ENCODE results near the gene GRB2. TPM values are rescaled to one million over a fixed set of nuclear protein-coding genes. Genes with fewer than 3 reads are reported as not detected.

GRB2 gene
- total RNA-seq, 1 donor from 2014 or later: 58.5 TPM

GRCh38 chr17:75414488-75414887 lies 9.0 kb upstream of the GRB2 start:
- no peak for DNase-seq (ENCODE audit: low spot score)

DNA sequence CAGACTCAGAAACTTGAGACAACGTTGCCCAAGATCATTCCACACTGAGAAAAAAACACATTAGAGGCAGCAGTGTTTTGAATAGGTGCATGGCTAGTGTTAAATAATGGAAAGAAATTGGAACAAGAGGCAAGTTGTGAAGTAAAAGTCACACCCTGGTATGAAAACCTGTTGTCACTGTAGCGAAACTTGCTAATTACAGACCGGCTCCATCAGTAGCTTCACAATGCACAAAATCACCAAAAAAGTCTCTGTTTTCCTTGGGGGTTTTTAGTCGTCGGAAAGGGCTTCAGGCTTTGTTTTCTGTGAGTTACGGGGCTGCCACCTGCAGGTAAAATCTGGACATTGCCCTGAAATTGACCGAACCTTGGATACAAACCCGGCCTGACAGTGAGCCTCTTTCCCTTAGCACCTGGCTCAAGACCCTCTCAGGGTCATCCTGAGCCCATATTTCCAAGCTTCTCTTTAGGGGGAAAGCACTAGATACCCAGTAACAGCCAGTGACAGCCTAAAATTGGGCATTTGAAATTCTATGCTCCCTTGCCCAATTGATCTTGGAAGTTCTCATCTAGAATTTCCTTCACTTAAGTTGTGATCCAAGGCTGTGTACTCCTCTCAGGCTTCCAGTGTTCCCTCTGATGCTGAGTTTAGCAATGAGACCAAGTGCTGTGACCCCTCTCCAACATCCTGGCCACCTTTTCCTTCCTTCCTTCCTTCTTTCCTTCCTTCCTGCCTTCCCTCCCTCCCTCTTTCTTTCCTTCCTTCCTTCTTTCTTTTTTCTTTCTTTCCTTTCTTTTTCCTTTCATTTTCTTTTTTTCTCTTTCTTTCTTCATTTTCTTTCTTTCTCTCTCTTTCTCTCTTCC lies 7.2 kb upstream of the GRB2 start:
- DNase-seq (ENCODE audit: low spot score): peak; percentile 66

DNA sequence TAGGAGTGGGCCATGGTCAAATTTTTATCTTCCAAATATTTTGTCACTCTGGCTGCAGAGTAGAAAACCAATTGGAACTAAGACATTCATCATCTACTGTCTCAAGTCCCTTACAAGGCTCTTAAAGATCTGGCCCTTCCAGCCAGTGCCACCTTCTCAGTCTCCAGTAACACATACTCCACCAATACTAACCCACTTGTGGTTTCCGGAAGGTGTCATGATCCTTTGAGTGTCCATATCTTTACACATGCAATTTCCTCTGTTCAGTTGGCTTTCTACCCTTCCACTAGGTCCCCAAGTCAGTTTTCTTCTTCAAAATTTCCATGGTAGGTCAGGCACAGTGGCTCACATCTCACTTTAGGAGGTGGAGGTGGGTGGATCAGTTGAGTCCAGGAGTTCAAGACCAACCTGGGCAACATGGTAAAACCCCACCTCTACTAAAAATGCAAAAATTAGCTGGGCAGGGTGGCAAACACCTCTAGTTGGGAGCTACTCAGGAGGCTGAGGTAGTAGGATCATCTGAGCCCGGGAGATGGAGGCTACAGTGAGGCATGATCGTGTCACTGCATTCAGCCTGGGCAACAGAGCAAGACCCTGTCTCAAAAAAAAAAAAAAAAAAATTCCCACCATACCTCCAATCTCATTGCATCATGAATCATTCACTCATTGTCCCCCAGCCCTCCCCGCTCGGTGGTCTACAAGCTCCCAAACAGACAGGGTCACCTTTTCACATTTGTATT lies 6.0 kb upstream of the GRB2 start:
- no peak for DNase-seq (ENCODE audit: low spot score)

DNA sequence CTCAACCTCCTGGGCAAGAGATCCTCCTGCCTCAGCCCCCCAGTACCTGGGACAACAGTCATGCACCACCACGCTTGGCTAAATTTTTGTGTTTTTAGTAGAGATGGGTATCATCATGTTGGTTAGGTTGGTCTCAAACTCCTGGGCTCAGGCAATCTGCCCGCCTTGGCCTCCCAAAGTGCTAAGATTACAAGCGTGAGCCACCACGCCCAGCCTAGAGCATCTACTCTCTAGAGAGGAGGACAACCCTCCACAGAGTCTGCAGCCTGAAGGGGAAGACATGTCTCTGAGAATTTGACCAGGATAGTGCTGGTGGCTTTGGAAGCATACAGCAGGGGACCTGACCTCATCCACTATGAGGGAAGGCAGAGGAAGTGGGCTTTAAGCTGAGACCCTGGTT lies 4.7 kb upstream of the GRB2 start:
- DNase-seq (ENCODE audit: low spot score): no peak

DNA sequence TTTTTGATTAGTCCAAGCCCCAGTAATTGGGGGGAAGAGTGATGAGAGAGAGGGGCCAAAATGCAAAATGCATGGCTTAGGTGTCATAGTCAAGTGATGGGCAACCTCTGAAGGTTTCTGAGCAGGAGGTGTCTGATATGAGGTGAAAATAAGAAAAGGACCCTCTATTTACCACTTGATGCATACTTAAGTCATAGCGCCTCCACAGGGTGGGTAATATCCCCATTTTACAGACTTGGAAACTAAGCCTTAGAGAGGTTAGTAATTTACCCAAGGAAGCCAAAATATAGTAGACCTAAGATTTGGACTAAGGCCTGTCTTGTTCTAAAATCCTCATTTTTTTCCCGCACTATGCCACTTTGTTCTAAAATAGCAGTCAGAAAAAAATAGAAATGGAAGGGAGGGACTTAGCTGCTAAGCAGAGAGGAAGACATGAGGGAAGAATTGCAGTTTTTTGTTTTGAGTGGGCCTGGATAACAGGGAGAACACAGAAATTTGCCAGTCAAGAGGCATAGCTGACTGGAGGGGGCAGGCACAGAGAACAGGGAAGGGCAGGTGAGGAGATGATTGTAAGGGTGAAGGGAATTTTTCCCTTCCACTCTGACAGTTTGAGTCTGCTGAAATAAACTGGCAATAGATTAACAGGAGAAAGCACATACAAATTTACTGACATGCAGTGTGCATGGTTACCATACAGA lies 2.3 kb upstream of the GRB2 start:
- no peak for DNase-seq (ENCODE audit: low spot score)

GRCh38 chr17:75406222-75406615 lies 741 bp upstream of the GRB2 start:
- DNase-seq (ENCODE audit: low spot score): peak; percentile 18

DNA sequence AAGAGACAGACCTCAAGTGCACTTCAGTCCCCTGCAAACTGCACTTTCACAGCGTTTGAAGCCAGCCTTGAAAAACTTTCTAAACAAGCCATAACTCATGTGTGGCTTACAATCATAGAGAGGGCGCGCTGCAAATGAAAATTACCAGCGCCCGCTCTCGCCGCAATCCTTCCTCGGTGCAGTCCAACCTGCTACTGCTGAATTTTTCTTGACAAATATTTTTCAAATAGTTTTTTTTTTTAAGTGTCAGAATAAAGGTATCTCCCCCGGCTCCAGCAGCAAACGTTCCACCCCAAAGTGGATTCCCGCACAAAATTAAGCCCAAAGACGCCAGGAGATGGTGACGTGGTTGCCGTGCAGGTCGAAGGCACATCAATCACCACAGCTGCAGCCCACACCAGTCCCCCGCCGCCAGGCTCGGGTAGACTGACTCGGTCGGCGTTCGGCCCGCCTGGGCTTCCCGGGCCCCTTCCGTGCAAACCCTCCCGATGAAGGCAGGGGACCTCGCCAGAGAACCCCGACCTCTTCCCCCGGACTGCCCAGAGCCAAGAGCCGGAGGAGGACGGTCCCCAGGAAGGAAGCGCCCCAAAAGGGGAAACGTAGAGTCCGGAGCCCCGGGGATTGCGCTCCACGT lies 630 bp downstream of the GRB2 start:
- DNase-seq (ENCODE audit: low spot score): peak; percentile 54

DNA sequence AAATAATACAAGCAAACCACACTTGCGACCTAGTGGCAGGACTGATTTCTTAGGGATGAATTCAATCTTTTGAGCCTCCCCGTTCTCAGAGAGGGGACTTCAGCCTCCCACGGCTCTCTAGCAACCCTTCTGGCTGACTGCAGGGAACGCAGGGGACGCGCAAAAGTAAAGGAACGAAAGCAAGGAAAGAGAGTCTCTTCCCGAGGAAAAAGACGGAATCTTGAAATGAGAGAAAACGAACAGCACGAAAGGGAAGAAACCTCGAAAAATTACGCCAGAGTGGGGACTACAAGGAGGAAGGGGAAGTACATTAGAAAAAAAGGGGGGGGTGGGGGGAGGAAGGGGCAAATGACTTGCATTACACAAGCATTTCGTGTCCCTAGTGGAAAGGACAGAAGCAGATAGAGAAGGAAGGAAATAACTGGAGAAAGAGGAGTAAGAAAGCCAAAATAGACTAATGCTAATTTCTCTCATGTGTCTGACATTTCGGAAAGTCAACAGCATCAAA lies 1.2 kb downstream of the GRB2 start:
- DNase-seq (ENCODE audit: low spot score): peak; percentile 87

GRCh38 chr17:75403131-75403530 lies 2.3 kb downstream of the GRB2 start:
- no peak for DNase-seq (ENCODE audit: low spot score)

GRCh38 chr17:75402026-75402425 lies 3.5 kb downstream of the GRB2 start:
- DNase-seq (ENCODE audit: low spot score): no peak

GRCh38 chr17:75400326-75400939 lies 5.0 kb downstream of the GRB2 start:
- DNase-seq (ENCODE audit: low spot score): no peak

DNA sequence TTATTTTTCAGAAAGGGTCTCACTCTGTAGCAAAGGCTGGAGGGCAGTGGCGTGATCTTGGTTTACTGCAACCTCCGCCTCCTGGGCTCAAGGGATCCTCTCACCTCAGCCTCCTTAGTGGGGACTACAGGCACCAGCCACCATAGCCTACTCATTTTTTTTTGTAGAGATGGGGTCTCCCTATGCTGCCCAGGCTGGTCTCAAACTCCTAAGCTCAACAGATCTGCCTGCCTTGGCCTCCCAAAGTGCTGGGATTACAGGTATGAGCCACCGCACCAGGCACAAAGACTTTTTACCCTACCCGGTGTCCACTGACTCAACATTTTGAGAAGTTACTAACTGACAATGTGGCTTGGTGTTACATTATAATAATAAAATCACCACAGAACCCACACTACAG lies 7.2 kb downstream of the GRB2 start:
- DNase-seq (ENCODE audit: low spot score): no peak

GRCh38 chr17:75397217-75397616 lies 8.3 kb downstream of the GRB2 start:
- DNase-seq (ENCODE audit: low spot score): no peak

DNA sequence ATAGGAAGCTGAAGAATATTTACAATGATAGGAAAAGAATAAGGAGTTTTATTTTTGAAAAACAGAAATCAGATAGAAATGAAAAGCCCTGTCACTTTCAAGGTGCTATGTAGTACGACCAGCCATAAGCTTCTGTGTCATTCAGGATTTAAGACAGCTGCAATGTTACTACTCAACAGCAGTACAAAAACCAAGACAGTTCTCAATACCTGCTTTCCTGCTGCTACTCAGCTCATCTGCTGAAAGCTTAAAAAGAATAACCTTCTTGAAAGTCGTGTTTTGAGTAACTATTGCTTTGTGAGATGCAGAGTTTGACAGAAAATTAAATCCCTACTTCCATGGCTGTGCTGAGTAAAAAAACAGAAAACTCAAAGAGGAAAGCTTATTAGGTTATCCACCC lies 8.7 kb downstream of the GRB2 start:
- DNase-seq (ENCODE audit: low spot score): no peak

DNA sequence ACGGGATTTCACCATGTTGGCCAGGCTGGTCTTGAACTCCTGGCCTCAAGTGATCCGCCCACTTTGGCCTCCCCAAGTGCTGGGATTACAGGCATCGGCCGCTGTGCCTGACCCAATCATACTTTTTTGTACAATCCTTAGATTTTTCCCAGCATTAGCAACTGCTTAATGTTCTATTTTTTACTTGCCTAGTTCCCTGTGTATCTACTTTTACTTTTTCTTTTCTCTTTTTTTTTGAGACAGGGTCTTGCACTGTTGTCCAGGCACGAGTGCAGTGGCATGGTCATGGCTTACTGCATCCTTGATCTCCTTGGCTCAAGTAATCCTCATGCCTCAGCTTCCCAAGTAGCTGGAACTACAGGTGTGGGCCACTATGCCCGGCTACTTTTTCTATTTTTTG lies 9.5 kb downstream of the GRB2 start:
- DNase-seq (ENCODE audit: low spot score): no peak

DNA sequence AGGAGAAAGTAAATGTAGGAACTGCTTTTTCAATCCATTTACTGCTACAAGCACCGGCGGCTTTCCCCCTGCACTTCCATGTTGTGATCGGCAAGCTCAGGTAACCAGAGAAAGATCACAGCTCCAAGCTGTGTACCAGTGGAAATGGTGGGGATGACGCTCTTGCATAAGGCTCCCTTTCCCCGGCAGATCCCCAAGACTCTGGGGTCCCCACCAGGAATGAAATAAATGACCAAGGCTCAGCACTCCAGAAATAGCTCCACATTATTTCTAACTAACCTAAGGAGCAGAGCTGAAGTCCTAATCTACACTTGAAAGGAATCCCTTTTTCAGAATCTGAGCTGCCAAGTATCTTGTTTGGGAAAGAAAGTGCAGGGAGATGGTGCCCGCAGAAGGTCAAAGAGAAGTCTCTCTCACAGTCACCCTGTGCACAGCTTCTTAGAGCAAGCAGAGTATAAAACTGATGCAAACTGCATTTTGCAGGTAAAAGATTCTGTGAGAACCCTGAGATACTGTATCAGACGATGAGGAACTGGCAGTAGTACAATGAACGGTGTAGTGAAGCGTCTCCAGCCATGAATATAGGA lies 11.1 kb downstream of the GRB2 start:
- DNase-seq (ENCODE audit: low spot score): no peak

GRCh38 chr17:75393523-75394331 lies 11.8 kb downstream of the GRB2 start:
- peak; percentile 99 for DNase-seq (ENCODE audit: low spot score)

DNA sequence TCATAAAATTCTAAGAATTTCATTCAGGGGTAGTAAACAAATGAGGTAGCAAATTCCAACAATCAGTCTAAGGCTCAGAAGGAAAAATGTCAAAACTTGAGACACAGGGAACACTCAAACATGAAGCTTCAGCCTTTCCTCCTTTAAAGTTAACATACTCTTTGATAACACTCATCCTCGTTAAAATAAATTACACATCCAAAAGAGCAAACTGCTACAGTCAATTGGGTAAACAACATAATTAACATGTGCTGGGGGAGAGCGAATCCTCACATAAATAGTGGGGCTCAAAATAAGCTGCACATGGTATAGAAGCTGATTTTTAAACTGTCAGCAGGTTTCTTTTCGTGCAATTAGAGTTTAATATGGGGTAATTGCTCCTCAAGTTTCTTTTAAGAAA lies 12.9 kb downstream of the GRB2 start:
- no peak for DNase-seq (ENCODE audit: low spot score)

- no peak for DNase-seq (ENCODE audit: low spot score)
Measured at GRCh38 chr17:75390982-75391381, 14.5 kb downstream of the GRB2 start.

DNA sequence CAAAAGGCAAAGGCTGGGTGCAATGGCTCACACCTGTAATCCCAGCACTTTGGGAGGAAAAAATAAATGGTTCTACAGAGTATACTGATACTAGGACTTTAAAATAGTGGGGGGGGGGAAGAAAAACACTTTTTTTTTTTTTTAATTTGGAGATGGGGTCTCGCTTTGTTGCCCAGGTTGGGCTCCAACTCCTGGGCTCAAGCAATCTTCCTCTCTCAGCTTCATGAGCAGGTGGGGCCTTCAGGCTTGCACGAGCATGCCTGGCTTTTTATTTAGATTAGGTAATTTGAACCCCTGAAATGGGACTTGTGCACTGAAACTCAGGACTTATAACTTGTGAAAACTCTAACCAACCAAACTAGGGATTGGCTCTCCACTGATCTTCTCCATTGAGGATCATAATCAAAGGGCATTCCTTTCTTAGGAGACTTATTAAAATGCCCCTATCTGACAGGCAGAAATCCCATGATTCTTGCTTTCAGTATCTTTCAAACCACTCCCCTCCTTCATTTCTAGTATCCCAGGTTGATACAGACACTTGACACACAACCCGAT lies 16.9 kb downstream of the GRB2 start:
- no peak for DNase-seq (ENCODE audit: low spot score)

Data from umbilical cord (tissue), 2 donors.